Endothelial cell of umbilical vein (primary cell): ENCODE results near the gene TNFRSF8. TPM values are rescaled to one million over a fixed set of nuclear protein-coding genes. Genes with fewer than 3 reads are reported as not detected.

Source experiments
- BruUV-seq: library from RNA; stranded (reverse); fragments of 400-500 nt; replicated peaks from 2 replicates; lab custom pipeline; 2021; lab: Mats Ljungman, UMichigan
- CTCF ChIA-PET: fragments of 300-600, 350-600 bp; sonication (Branson Sonifier 250); formaldehyde crosslinking; loops from one replicate; lab custom pipeline; 2021; ENCODE audit warnings: antibody characterized with exemption, inconsistent platforms; lab: Charles Lee
- POLR2A ChIA-PET: fragments of 300-600, 350-600 bp; sonication (Branson Sonifier 250); formaldehyde crosslinking; loops from one replicate; lab custom pipeline; 2021; ENCODE audit warnings: antibody characterized with exemption, inconsistent platforms; lab: Charles Lee
- DNase-seq: peaks from one replicate; pipeline ENCODE4 v3.0.0-alpha.2; 2011; ENCODE audit warnings: low read depth, low spot score
- FAIRE-seq: peaks from 2 replicates; lab custom pipeline; 2011; peaks lifted over from hg19 to GRCh38; lab: Jason Lieb, UNC
- H2AFZ ChIP-seq: 2 replicates; pipeline ENCODE4 v1.6.0; 2012; ENCODE audit warnings: low read depth, low read length, control low read depth, inconsistent platforms
- H3K27ac ChIP-seq: 2 replicates; pipeline ENCODE4 v1.5.1; 2011; ENCODE audit warnings: low read depth, mild to moderate bottlenecking, control low read depth, low read length, moderate library complexity; ENCODE audit not compliant: insufficient read depth
- H3K27me3 ChIP-seq, 2 experiments: 2 replicates each; pipeline versions ENCODE4 v1.6.0 to v1.6.1; 2011; ENCODE audit warnings: low read length in 2 of 2, mixed read lengths in 1 of 2; ENCODE audit not compliant: control insufficient read depth in 2 of 2, insufficient read depth in 2 of 2
- H3K36me3 ChIP-seq, 2 experiments: 2 replicates in 1 of 2; 3 replicates in 1 of 2; pipeline ENCODE4 v1.5.1; 2011; ENCODE audit warnings: low read length in 2 of 2, mild to moderate bottlenecking in 1 of 2, moderate library complexity in 1 of 2; ENCODE audit not compliant: control insufficient read depth in 2 of 2, insufficient read depth in 2 of 2; ENCODE audit errors: extremely low read depth in 1 of 2
- H3K4me1 ChIP-seq: 3 replicates; pipeline ENCODE4 v1.5.1; 2011; ENCODE audit warnings: mild to moderate bottlenecking, low read length; ENCODE audit not compliant: control insufficient read depth, insufficient read depth; ENCODE audit errors: extremely low read depth
- H3K4me2 ChIP-seq: 2 replicates; pipeline ENCODE4 v1.6.1; 2011; ENCODE audit warnings: low read length, control low read depth, mixed read lengths; ENCODE audit not compliant: insufficient read depth
- H3K4me3 ChIP-seq, 3 experiments: fragments of 200-600 bp in 1 of 3; sonication (generic), shearing (Covaris generic) in 1 of 3; replicated peaks in 1 of 3; 2 replicates each; pipeline ENCODE4 v1.5.1; 2011 to 2016; ENCODE audit warnings: control low read depth in 3 of 3, low read length in 3 of 3, mild to moderate bottlenecking in 2 of 3, inconsistent platforms in 1 of 3, low read depth in 1 of 3, moderate library complexity in 1 of 3; ENCODE audit not compliant: insufficient read depth in 1 of 3
- H3K79me2 ChIP-seq: 2 replicates; pipeline ENCODE4 v1.6.0; 2012; ENCODE audit warnings: low read length, inconsistent platforms; ENCODE audit not compliant: control insufficient read depth, insufficient read depth
- H3K9ac ChIP-seq: replicated peaks from 2 replicates; pipeline ENCODE3; 2011; ENCODE audit warnings: low read length, control low read depth; ENCODE audit not compliant: insufficient read depth; ENCODE audit errors: extremely low read depth
- H3K9me1 ChIP-seq: replicated peaks from 3 replicates; pipeline ENCODE4 v1.6.0; 2011; ENCODE audit warnings: mild to moderate bottlenecking, low read length; ENCODE audit not compliant: control insufficient read depth, insufficient read depth; ENCODE audit errors: extremely low read depth
- H3K9me3 ChIP-seq: replicated peaks from 2 replicates; pipeline ENCODE4 v1.5.1; 2012; ENCODE audit warnings: low read length, inconsistent platforms; ENCODE audit not compliant: control insufficient read depth, insufficient read depth
- H4K20me1 ChIP-seq: replicated peaks from 2 replicates; pipeline ENCODE3; 2011; ENCODE audit warnings: mild to moderate bottlenecking, low read length; ENCODE audit not compliant: control insufficient read depth, insufficient read depth; ENCODE audit errors: extremely low read depth
- CTCF ChIP-seq, 2 donors: IDR thresholded peaks; 1 replicate in 1 of 2; 2 replicates in 1 of 2; pipeline ENCODE4 v1.5.1; 2011; ENCODE audit warnings: low read length in 2 of 2, mild to moderate bottlenecking in 2 of 2, moderate library complexity in 2 of 2, control low read depth in 1 of 2, inconsistent platforms in 1 of 2, low read depth in 1 of 2; ENCODE audit not compliant: insufficient read depth in 1 of 2; ENCODE audit errors: extremely low read depth in 1 of 2
- EZH2 ChIP-seq: IDR thresholded peaks from 2 replicates; pipeline ENCODE4 v1.6.1; 2012; ENCODE audit warnings: borderline replicate concordance, low read depth, mild to moderate bottlenecking, moderate library complexity, low read length, inconsistent platforms; ENCODE audit not compliant: severe bottlenecking
- FOS ChIP-seq: IDR thresholded peaks from 2 replicates; pipeline ENCODE4 v1.6.1; 2011; ENCODE audit warnings: mild to moderate bottlenecking, low read length, moderate library complexity, borderline replicate concordance; ENCODE audit not compliant: insufficient read depth
- GATA2 ChIP-seq: IDR thresholded peaks from 2 replicates; pipeline ENCODE4 v1.7.0; 2011; ENCODE audit warnings: low read depth, mild to moderate bottlenecking, moderate library complexity, mixed read lengths, low read length; ENCODE audit not compliant: insufficient read length, insufficient read depth
- JUN ChIP-seq: IDR thresholded peaks from 2 replicates; pipeline ENCODE4 v1.6.1; 2011; ENCODE audit warnings: borderline replicate concordance, low read depth; ENCODE audit not compliant: insufficient read length, insufficient read depth
- MAX ChIP-seq: IDR thresholded peaks from 2 replicates; pipeline ENCODE4 v1.6.1; 2011; ENCODE audit not compliant: insufficient read depth, insufficient read length
- MYC ChIP-seq: IDR thresholded peaks from one replicate; pipeline ENCODE4 v1.6.1; 2011; ENCODE audit warnings: mild to moderate bottlenecking, low read depth, low read length
- POLR2A ChIP-seq: IDR thresholded peaks from 2 replicates; pipeline ENCODE4 v1.6.1; 2012; ENCODE audit warnings: low read depth, mild to moderate bottlenecking, control low read depth, low read length
- POLR2AphosphoS5 ChIP-seq: IDR thresholded peaks from 2 replicates; pipeline ENCODE4 v1.6.1; 2012; ENCODE audit warnings: low read depth, mild to moderate bottlenecking, control low read depth, low read length, moderate library complexity; ENCODE audit not compliant: insufficient read depth
- dilution Hi-C: fragments of 300-500 bp; cut with MboI; formaldehyde crosslinking; loops from one replicate; pipeline ENCODE4 v1.15.0; 2019; ENCODE audit warnings: low sequenced_read_pairs; ENCODE audit not compliant: extremely low pct_ligation_motif_present
- intact Hi-C: fragments of 100-400 bp; cut with micrococcal nuclease; formaldehyde crosslinking; loops from one replicate; pipeline ENCODE4 v1.10.0; 2022
- polyA plus RNA-seq, 4 experiments: library from polyadenylated mRNA; depleted of rRNA in 3 of 4; stranded (reverse) in 3 of 4; unstranded in 1 of 4; fragments of >200 nt; gene quantifications; 2 replicates each; pipeline versions ENCODE4 v1.2.1 to v1.2.3, GENCODE V29; 2011 to 2012; ENCODE audit warnings: missing spikeins in 1 of 4
- total RNA-seq: library from RNA; stranded (reverse); gene quantifications from 2 replicates; pipeline ENCODE4 v1.2.3, GENCODE V29; 2021

Gene TNFRSF8
- total and polyA plus RNA-seq, 2 donors (not counting 3 experiments of a cell fraction or from before 2014, with no cell fraction given): 0.47 TPM; not detected in 1

- no peak for TF ChIP-seq CTCF (IDR thresholded peaks at IDR 0.05; ENCODE audit: extremely low read depth in 1 of 2, insufficient read depth in 1 of 2, low read depth in 1 of 2, low read length in 2 of 2)
- TF ChIP-seq FOS: no peak
- no peak for TF ChIP-seq MAX
- no peak for TF ChIP-seq MYC
- TF ChIP-seq POLR2A: no peak
- TF ChIP-seq EZH2: no peak
- no peak for TF ChIP-seq GATA2
- TF ChIP-seq POLR2AphosphoS5: no peak
- TF ChIP-seq JUN: no peak
- no TSS peak for BruUV-seq
- FAIRE-seq: no peak
- H3K9me1 ChIP-seq: no peaks in the 10 kb centered on the region
- dilution Hi-C loops: no loop called here
- no peak overlapping the region for H3K9ac ChIP-seq
- H4K20me1 ChIP-seq: no peaks in the 10 kb centered on the region
- no peaks in the 10 kb centered on the region for H3K79me2 ChIP-seq
- ChIA-PET CTCF (interaction anchor here (1.1 kb wide), 1 partner anchor 14 kb away, joined by 4 read pairs; no protein-coding TSS in a partner anchor), POLR2A (interaction anchor here (0.6 kb wide), 1 partner anchor 26 kb away, joined by 3 read pairs; no protein-coding TSS in a partner anchor)
- H3K4me2 ChIP-seq: no peak overlapping the region
- H3K36me3 ChIP-seq: no peaks in the 10 kb centered on the region
- H3K4me1 ChIP-seq: no peaks in the 10 kb centered on the region
- intact Hi-C loops: no loop called here
- peaks cover 0 to 2% of the 10 kb centered on the region in 2 experiments for H3K27me3 ChIP-seq
- no peaks in the 10 kb centered on the region for H3K9me3 ChIP-seq
- no peak overlapping the region for H2AFZ ChIP-seq
- no peak overlapping the region for H3K4me3 ChIP-seq
- DNase-seq: no peak
- H3K27ac ChIP-seq: no peak overlapping the region
Measured at GRCh38 chr1:12094180-12094579, 31.1 kb downstream of the TNFRSF8 start.
